K562 treated with DMSO at 1 percent for 48 hours (cell line): ENCODE measurements around the gene MEFV. TPM values are rescaled to one million over a fixed set of nuclear protein-coding genes. Genes with fewer than 3 reads are reported as not detected.

Experiments
- total RNA-seq: library from RNA; unstranded; fragments of 300-600 nt; gene quantifications from 2 replicates; pipeline ENCODE4 v1.2.3, GENCODE V29; 2022; ENCODE audit warnings: low replicate concordance; ENCODE audit errors: extremely low read depth

MEFV gene
- not detected in 2 replicates for total RNA-seq

GRCh38 chr16:3256146-3256865, at the start of gene MEFV:
Gene MEFV (minus strand): TSS chr16:3256633. CDS start chr16:3256587, 46 bp downstream.

GRCh38 chr16:3305109-3306068, 49.0 kb upstream of the MEFV start, which contains the start of the genes TIGD7 and ZNF75A:
Gene TIGD7 (minus strand): TSS chr16:3305430. CDS start chr16:3300614, 4,816 bp downstream.
Gene ZNF75A (plus strand): TSS chr16:3305497. CDS start chr16:3308429, 2,932 bp downstream.

GRCh38 chr16:3282730-3283542, 26.5 kb upstream of the MEFV start, which contains the start of gene ZNF263:
Gene ZNF263 (plus strand): TSS chr16:3283491. CDS start chr16:3283819, 328 bp downstream.

GRCh38 chr16:3234857-3235561, 21.4 kb downstream of the MEFV start, which contains the start of gene ZNF200:
Gene ZNF200 (minus strand): TSS chr16:3235158. CDS start chr16:3233755, 1,403 bp downstream.

Other genes starting within 250 kb of the MEFV start
- gene CLDN9, start 243.7 kb downstream of the MEFV start, total RNA-seq = not detected in 2 replicates
- gene CLDN6, start 238.4 kb downstream of the MEFV start, total RNA-seq = not detected in 2 replicates
- not detected in 2 replicates for gene TNFRSF12A, start 236.3 kb downstream of the MEFV start, total RNA-seq
- not detected in 2 replicates for gene HCFC1R1, start 232.7 kb downstream of the MEFV start, total RNA-seq
- gene THOC6, start 232.6 kb downstream of the MEFV start, total RNA-seq = not detected in 2 replicates
- not detected in 2 replicates for gene BICDL2, start 219.7 kb downstream of the MEFV start, total RNA-seq
- gene MMP25, start 210.1 kb downstream of the MEFV start, total RNA-seq = not detected in 2 replicates
- not detected in 2 replicates for gene IL32, start 191.0 kb downstream of the MEFV start, total RNA-seq
- not detected in 2 replicates for gene ZSCAN10, start 157.3 kb downstream of the MEFV start, total RNA-seq
- not detected in 2 replicates for gene ZNF205, start 144.0 kb downstream of the MEFV start, total RNA-seq
- gene ZNF213, start 121.6 kb downstream of the MEFV start, total RNA-seq = not detected in 2 replicates
- not detected in 2 replicates for gene OR1F1, start 68.4 kb downstream of the MEFV start, total RNA-seq
- gene ZNF200, start 21.5 kb downstream of the MEFV start, total RNA-seq = not detected in 2 replicates
- gene ZNF263, start 26.9 kb upstream of the MEFV start, total RNA-seq = not detected in 2 replicates
- not detected in 2 replicates for gene TIGD7, start 48.8 kb upstream of the MEFV start, total RNA-seq
- not detected in 2 replicates for gene ZNF75A, start 48.9 kb upstream of the MEFV start, total RNA-seq
- gene OR2C1, start 99.3 kb upstream of the MEFV start, total RNA-seq = not detected in 2 replicates
- not detected in 2 replicates for gene ZSCAN32, start 144.4 kb upstream of the MEFV start, total RNA-seq
- gene ZNF174, start 144.6 kb upstream of the MEFV start, total RNA-seq = not detected in 2 replicates
- gene ZNF597, start 186.9 kb upstream of the MEFV start, total RNA-seq = not detected in 2 replicates
- not detected in 2 replicates for gene NAA60, start 187.0 kb upstream of the MEFV start, total RNA-seq
- not detected in 2 replicates for gene C16orf90, start 238.9 kb upstream of the MEFV start, total RNA-seq
- gene CLUAP1, start 244.4 kb upstream of the MEFV start, total RNA-seq = not detected in 2 replicates